Suprapubic skin (tissue), 3 donors: ENCODE measurements around the gene BASP1.

ENCODE experiments used
- EP300 ChIP-seq: sonication (generic); formaldehyde crosslinking; IDR thresholded peaks from one replicate; pipeline ENCODE4 v1.6.1; 2017; ENCODE audit warnings: antibody characterized with exemption
- POLR2A ChIP-seq, 2 donors: fragments of 450-650 bp; IDR thresholded peaks; one replicate each; pipeline ENCODE4 v1.6.1; 2017; ENCODE audit warnings: antibody characterized with exemption in 2 of 2, mild to moderate bottlenecking in 2 of 2, moderate library complexity in 2 of 2
- TF ChIP-seq, protein P1 (sequence below), 2 donors: fragments of 200-600 bp in 1 of 2; fragments of 450-650 bp in 1 of 2; sonication (generic) in 1 of 2; IDR thresholded peaks; one replicate each; pipeline ENCODE4 v1.5.1; 2016 to 2019; ENCODE audit warnings: antibody characterized with exemption in 2 of 2, mild to moderate bottlenecking in 1 of 2, moderate library complexity in 1 of 2

GRCh38 chr5:17235731-17236330 lies 18.4 kb downstream of the BASP1 start:
- TF ChIP-seq, protein P1, sequence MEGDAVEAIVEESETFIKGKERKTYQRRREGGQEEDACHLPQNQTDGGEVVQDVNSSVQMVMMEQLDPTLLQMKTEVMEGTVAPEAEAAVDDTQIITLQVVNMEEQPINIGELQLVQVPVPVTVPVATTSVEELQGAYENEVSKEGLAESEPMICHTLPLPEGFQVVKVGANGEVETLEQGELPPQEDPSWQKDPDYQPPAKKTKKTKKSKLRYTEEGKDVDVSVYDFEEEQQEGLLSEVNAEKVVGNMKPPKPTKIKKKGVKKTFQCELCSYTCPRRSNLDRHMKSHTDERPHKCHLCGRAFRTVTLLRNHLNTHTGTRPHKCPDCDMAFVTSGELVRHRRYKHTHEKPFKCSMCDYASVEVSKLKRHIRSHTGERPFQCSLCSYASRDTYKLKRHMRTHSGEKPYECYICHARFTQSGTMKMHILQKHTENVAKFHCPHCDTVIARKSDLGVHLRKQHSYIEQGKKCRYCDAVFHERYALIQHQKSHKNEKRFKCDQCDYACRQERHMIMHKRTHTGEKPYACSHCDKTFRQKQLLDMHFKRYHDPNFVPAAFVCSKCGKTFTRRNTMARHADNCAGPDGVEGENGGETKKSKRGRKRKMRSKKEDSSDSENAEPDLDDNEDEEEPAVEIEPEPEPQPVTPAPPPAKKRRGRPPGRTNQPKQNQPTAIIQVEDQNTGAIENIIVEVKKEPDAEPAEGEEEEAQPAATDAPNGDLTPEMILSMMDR (IDR thresholded peaks at IDR 0.05) = no peak
- no peak for TF ChIP-seq EP300
- no peak for TF ChIP-seq POLR2A (IDR thresholded peaks at IDR 0.05)
